ENCODE data around the gene TDRD9.

DNA sequence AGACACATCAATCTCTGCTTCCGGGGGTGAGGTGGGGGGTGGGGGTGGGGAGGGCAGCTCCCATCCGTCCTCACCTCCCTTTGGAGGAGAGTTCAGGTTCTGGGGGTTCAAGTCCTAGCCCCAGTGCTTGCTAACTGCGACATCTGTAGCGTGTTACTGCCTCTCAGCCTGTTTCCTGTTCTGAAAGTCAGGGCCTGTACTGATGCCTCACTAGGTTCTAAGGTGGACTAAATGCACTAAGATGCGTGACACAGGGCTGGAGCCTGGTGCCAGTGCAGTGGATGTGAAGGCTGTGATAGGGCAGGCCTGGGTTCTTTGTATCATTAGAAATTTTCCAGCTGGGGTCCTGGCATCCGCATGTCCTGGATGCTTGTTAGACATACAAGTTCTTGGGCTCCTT lies 17.3 kb upstream of the TDRD9 start:
- TF ChIP-seq CTCF (IDR thresholded peaks at IDR 0.05; ENCODE audit: insufficient read depth, low read depth, low read length) (no peak), EZH2 (IDR thresholded peaks at IDR 0.05; ENCODE audit: insufficient read depth, low read length) (no peak)
